Activated B cell treated with CpG ODN at 0.5 μM for 24 hours (primary cell): ENCODE results near the gene EDRF1. TPM values are rescaled to one million over a fixed set of nuclear protein-coding genes. Genes with fewer than 3 reads are reported as not detected.

ENCODE experiments used
- ATAC-seq: fragments of 200-7000 bp; cut with Tn5 transposase; one replicate; pipeline ENCODE4 v1.10.0; 2021; ENCODE audit warnings: low read depth, mild to moderate bottlenecking, moderate library complexity
- CTCF ChIA-PET: fragments of 350-600 bp; sonication (Branson Sonifier 250); formaldehyde crosslinking; loops from one replicate; lab custom pipeline; 2021; ENCODE audit warnings: antibody characterized with exemption; lab: Charles Lee
- POLR2A ChIA-PET: fragments of 350-600 bp; sonication (Branson Sonifier 250); formaldehyde crosslinking; loops from one replicate; lab custom pipeline; 2021; ENCODE audit warnings: antibody characterized with exemption; lab: Charles Lee
- DNase-seq: peaks from one replicate; pipeline ENCODE4 v3.0.0; 2022
- H3K27ac Mint-ChIP-seq: one replicate; pipeline ENCODE4 v1.8.0; 2020; ENCODE audit warnings: mixed read lengths
- H3K27me3 Mint-ChIP-seq: one replicate; pipeline ENCODE4 v1.8.0; 2021; ENCODE audit warnings: mixed read lengths
- H3K36me3 Mint-ChIP-seq: one replicate; pipeline ENCODE4 v1.8.0; 2021; ENCODE audit warnings: low read depth, mixed read lengths
- H3K4me1 Mint-ChIP-seq: one replicate; pipeline ENCODE4 v1.8.0; 2021; ENCODE audit warnings: mixed read lengths
- H3K4me3 Mint-ChIP-seq: one replicate; pipeline ENCODE4 v1.8.0; 2020; ENCODE audit warnings: mild to moderate bottlenecking, mixed read lengths
- H3K9me3 Mint-ChIP-seq: one replicate; pipeline ENCODE4 v1.8.0; 2020; ENCODE audit warnings: mixed read lengths
- CTCF ChIP-seq: fragments of 200-600 bp; IDR thresholded peaks from one replicate; pipeline ENCODE4 v1.8.0; 2022; ENCODE audit warnings: antibody characterized with exemption, mild to moderate bottlenecking
- intact Hi-C: fragments of 100-400 bp; cut with micrococcal nuclease; formaldehyde crosslinking; loops from one replicate; pipeline ENCODE4 v1.15.1; 2024
- total RNA-seq: library from RNA; stranded (reverse); gene quantifications from 2 replicates; pipeline ENCODE4 v1.2.3, GENCODE V29; 2022

The EDRF1 gene
- total RNA-seq, 1 donor from 2014 or later, result 52.7 TPM

- no peaks in the 10 kb centered on the region for H3K9me3 Mint-ChIP-seq
- ATAC-seq (no peak), DNase-seq (no peak)
- no peak overlapping the region for H3K27ac Mint-ChIP-seq
- intact Hi-C loops, result no loop called here
- H3K4me3 Mint-ChIP-seq, result no peak overlapping the region
- no peak for TF ChIP-seq CTCF
- no peaks in the 10 kb centered on the region for H3K4me1 Mint-ChIP-seq
- CTCF ChIA-PET, result no interaction called here
- peaks cover 2% of the 10 kb centered on the region for H3K27me3 Mint-ChIP-seq
- no peaks in the 10 kb centered on the region for H3K36me3 Mint-ChIP-seq
- POLR2A ChIA-PET, result no interaction called here
Measured at GRCh38 chr10:125684581-125684980, 34.9 kb upstream of the EDRF1 start.

- H3K27me3 Mint-ChIP-seq, result peaks cover 5% of the 10 kb centered on the region
- H3K9me3 Mint-ChIP-seq, result no peaks in the 10 kb centered on the region
- intact Hi-C loops, result no loop called here
- H3K27ac Mint-ChIP-seq, result no peak overlapping the region
- no peaks in the 10 kb centered on the region for H3K36me3 Mint-ChIP-seq
- DNase-seq, result no peak
- no peak for ATAC-seq
- no peaks in the 10 kb centered on the region for H3K4me1 Mint-ChIP-seq
- ChIA-PET POLR2A (no interaction called here), CTCF (no interaction called here)
- no peak overlapping the region for H3K4me3 Mint-ChIP-seq
- TF ChIP-seq CTCF, result no peak
Measured at GRCh38 chr10:125687507-125688185, 31.9 kb upstream of the EDRF1 start.

GRCh38 chr10:125689955-125690569, 29.4 kb upstream of the EDRF1 start:
- POLR2A ChIA-PET, result no interaction called here
- Mint-ChIP-seq H3K4me1 (no peaks in the 10 kb centered on the region), H3K9me3 (no peaks in the 10 kb centered on the region), H3K36me3 (no peaks in the 10 kb centered on the region), H3K27ac (no peak overlapping the region), H3K4me3 (no peak overlapping the region), H3K27me3 (peaks cover 8% of the 10 kb centered on the region)
- no peak for ATAC-seq
- CTCF ChIA-PET, result no interaction called here
- no peak for TF ChIP-seq CTCF
- intact Hi-C loops, result no loop called here
- no peak for DNase-seq

- TF ChIP-seq CTCF, result no peak
- no peak for ATAC-seq
- intact Hi-C loops, result no loop called here
- CTCF ChIA-PET, result no interaction called here
- DNase-seq, result no peak
- no peaks in the 10 kb centered on the region for H3K9me3 Mint-ChIP-seq
- H3K4me1 Mint-ChIP-seq, result no peaks in the 10 kb centered on the region
- H3K4me3 Mint-ChIP-seq, result no peak overlapping the region
- H3K27me3 Mint-ChIP-seq, result peaks cover 8% of the 10 kb centered on the region
- H3K27ac Mint-ChIP-seq, result no peak overlapping the region
- POLR2A ChIA-PET, result no interaction called here
- no peaks in the 10 kb centered on the region for H3K36me3 Mint-ChIP-seq
Measured at GRCh38 chr10:125691160-125691981, 28.1 kb upstream of the EDRF1 start.

- DNase-seq (no peak), ATAC-seq (no peak)
- H3K4me1 Mint-ChIP-seq, result no peaks in the 10 kb centered on the region
- H3K4me3 Mint-ChIP-seq, result no peak overlapping the region
- H3K9me3 Mint-ChIP-seq, result no peaks in the 10 kb centered on the region
- CTCF ChIA-PET, result no interaction called here
- H3K27me3 Mint-ChIP-seq, result peaks cover 8% of the 10 kb centered on the region
- TF ChIP-seq CTCF, result no peak
- POLR2A ChIA-PET, result no interaction called here
- intact Hi-C loops, result no loop called here
- no peaks in the 10 kb centered on the region for H3K36me3 Mint-ChIP-seq
- no peak overlapping the region for H3K27ac Mint-ChIP-seq
Measured at GRCh38 chr10:125692196-125692595, 27.3 kb upstream of the EDRF1 start.
